Large intestine (tissue), 3 donors: ENCODE measurements around the gene CRY2. TPM values are rescaled to one million over a fixed set of nuclear protein-coding genes. Genes with fewer than 3 reads are reported as not detected.

Source experiments
- DNase-seq, 2 donors: peaks; one replicate each; pipeline versions ENCODE4 v3.0.0 to v3.0.0-alpha.2; 2013
- H3K27ac ChIP-seq: one replicate; pipeline ENCODE4 v1.5.1; 2013; ENCODE audit warnings: low read length
- H3K27me3 ChIP-seq: 2 replicates; pipeline ENCODE4 v1.6.1; 2013; ENCODE audit warnings: low read length; ENCODE audit not compliant: control insufficient read depth, insufficient read depth
- H3K36me3 ChIP-seq: 2 replicates; pipeline ENCODE4 v1.6.1; 2013; ENCODE audit warnings: low read length; ENCODE audit not compliant: control insufficient read depth, insufficient read depth
- H3K4me1 ChIP-seq: one replicate; pipeline ENCODE4 v1.6.1; 2013; ENCODE audit warnings: low read length; ENCODE audit not compliant: control insufficient read depth, insufficient read depth
- H3K4me3 ChIP-seq: one replicate; pipeline ENCODE4 v1.5.1; 2013; ENCODE audit warnings: low read length
- H3K9me3 ChIP-seq: one replicate; pipeline ENCODE4 v1.6.1; 2013; ENCODE audit warnings: mild to moderate bottlenecking, low read depth, low read length, moderate library complexity; ENCODE audit not compliant: control insufficient read depth
- WGBS: methylation state at CpG from one replicate; pipeline ENCODE4 v1.1.5; 2013; ENCODE audit warnings: low lambda C conversion rate; ENCODE audit not compliant: insufficient coverage; 5-methylcytosine and 5-hydroxymethylcytosine counted together
- polyA plus RNA-seq: library from polyadenylated mRNA; unstranded; fragments of 120-200 nt; gene quantifications from one replicate; pipeline ENCODE4 v1.2.1, GENCODE V29; 2013

CRY2 gene
- polyA plus RNA-seq, 1 donor, result 23.1 TPM

- Histone ChIP-seq H3K9me3 (no peaks in the 10 kb centered on the region), H3K4me3 (no peak overlapping the region), H3K4me1 (peaks cover 8% of the 10 kb centered on the region), H3K27me3 (peaks cover 29% of the 10 kb centered on the region), H3K36me3 (no peaks in the 10 kb centered on the region), H3K27ac (no peak overlapping the region)
- DNase-seq, result no peak
- 80% methylated on average over 2 of the region's 9 CpGs for WGBS
Observed at GRCh38 chr11:45889966-45890365, 42.7 kb downstream of the CRY2 start.

GRCh38 chr11:45890886-45891550 is 43.7 kb downstream of the CRY2 start:
- H3K4me1 ChIP-seq, result peaks cover 2% of the 10 kb centered on the region
- WGBS, result no CpG with 5 or more reads among the region's 9 CpGs
- DNase-seq, result no peak
- H3K27me3 ChIP-seq, result peaks cover 27% of the 10 kb centered on the region
- no peaks in the 10 kb centered on the region for H3K36me3 ChIP-seq
- H3K4me3 ChIP-seq, result no peak overlapping the region
- H3K9me3 ChIP-seq, result no peaks in the 10 kb centered on the region
- H3K27ac ChIP-seq, result no peak overlapping the region

GRCh38 chr11:45892856-45893255 is 45.6 kb downstream of the CRY2 start:
- Histone ChIP-seq H3K4me3 (no peak overlapping the region), H3K27me3 (peaks cover 27% of the 10 kb centered on the region), H3K4me1 (no peaks in the 10 kb centered on the region), H3K27ac (no peak overlapping the region), H3K36me3 (no peaks in the 10 kb centered on the region), H3K9me3 (peaks cover 3% of the 10 kb centered on the region)
- DNase-seq, result no peak
- no CpG with 5 or more reads among the region's 5 CpGs for WGBS

GRCh38 chr11:45894555-45895247 is 47.4 kb downstream of the CRY2 start:
- peaks cover 46% of the 10 kb centered on the region for H3K27me3 ChIP-seq
- H3K9me3 ChIP-seq, result peaks cover 5% of the 10 kb centered on the region
- no CpG with 5 or more reads among the region's 6 CpGs for WGBS
- no peak overlapping the region for H3K27ac ChIP-seq
- no peak for DNase-seq
- no peak overlapping the region for H3K4me3 ChIP-seq
- no peaks in the 10 kb centered on the region for H3K36me3 ChIP-seq
- H3K4me1 ChIP-seq, result peaks cover 8% of the 10 kb centered on the region

- Histone ChIP-seq H3K27me3 (peaks cover 51% of the 10 kb centered on the region), H3K27ac (no peak overlapping the region), H3K9me3 (peaks cover 5% of the 10 kb centered on the region), H3K36me3 (no peaks in the 10 kb centered on the region), H3K4me1 (peaks cover 8% of the 10 kb centered on the region), H3K4me3 (no peak overlapping the region)
- DNase-seq, result no peak
- WGBS, result no CpG with 5 or more reads among the region's 8 CpGs
Observed at GRCh38 chr11:45895553-45896259, 48.4 kb downstream of the CRY2 start.

GRCh38 chr11:45896422-45896984 is 49.2 kb downstream of the CRY2 start:
- no CpG with 5 or more reads among the region's 19 CpGs for WGBS
- Histone ChIP-seq H3K4me3 (no peak overlapping the region), H3K36me3 (no peaks in the 10 kb centered on the region), H3K4me1 (peaks cover 8% of the 10 kb centered on the region), H3K9me3 (peaks cover 5% of the 10 kb centered on the region), H3K27me3 (peaks cover 59% of the 10 kb centered on the region), H3K27ac (no peak overlapping the region)
- DNase-seq, result no peak

GRCh38 chr11:45897556-45897955 is 50.3 kb downstream of the CRY2 start:
- no CpG with 5 or more reads among the region's 6 CpGs for WGBS
- no peak overlapping the region for H3K27ac ChIP-seq
- peaks cover 8% of the 10 kb centered on the region for H3K4me1 ChIP-seq
- H3K9me3 ChIP-seq, result peaks cover 5% of the 10 kb centered on the region
- H3K4me3 ChIP-seq, result no peak overlapping the region
- peaks cover 61% of the 10 kb centered on the region for H3K27me3 ChIP-seq
- no peak for DNase-seq
- no peaks in the 10 kb centered on the region for H3K36me3 ChIP-seq

- Histone ChIP-seq H3K27ac (peak overlapping the region; percentile 62), H3K4me1 (peaks cover 8% of the 10 kb centered on the region), H3K27me3 (peaks cover 58% of the 10 kb centered on the region), H3K4me3 (no peak overlapping the region), H3K9me3 (peaks cover 5% of the 10 kb centered on the region), H3K36me3 (peaks cover 4% of the 10 kb centered on the region)
- DNase-seq, result no peak
- WGBS, result no CpG with 5 or more reads among the region's 3 CpGs
Observed at GRCh38 chr11:45899086-45899447, 51.8 kb downstream of the CRY2 start.

- H3K9me3 ChIP-seq, result peaks cover 5% of the 10 kb centered on the region
- peaks cover 8% of the 10 kb centered on the region for H3K4me1 ChIP-seq
- H3K27me3 ChIP-seq, result peaks cover 58% of the 10 kb centered on the region
- peak; percentile 76 to 78 for DNase-seq
- H3K27ac ChIP-seq, result peak overlapping the region; percentile 62
- H3K4me3 ChIP-seq, result peak overlapping the region; percentile 23
- no CpG with 5 or more reads among the region's 62 CpGs for WGBS
- H3K36me3 ChIP-seq, result peaks cover 4% of the 10 kb centered on the region
Observed at GRCh38 chr11:45899448-45900174, 52.3 kb downstream of the CRY2 start.
